ENCODE results near the gene SLC6A6.

DNA sequence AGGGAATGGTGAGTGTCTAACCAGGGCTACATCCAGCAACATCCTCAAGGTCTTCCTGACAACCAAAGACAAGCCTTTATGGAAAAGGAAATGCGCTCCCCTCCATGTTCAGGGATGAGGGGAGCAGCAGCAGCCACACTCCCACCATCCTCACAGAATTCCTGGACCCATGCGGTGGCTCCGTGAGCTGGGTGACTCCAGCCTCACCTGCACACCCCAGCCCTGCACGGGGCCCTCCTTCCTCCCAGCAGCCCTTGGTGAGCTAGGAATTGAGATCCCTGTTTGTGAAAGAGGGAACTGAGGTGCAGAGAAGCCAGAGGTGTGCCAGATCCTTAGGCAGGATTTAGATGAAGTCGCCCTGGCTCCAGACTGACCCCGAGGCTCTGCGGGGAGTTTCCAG, 85.4 kb downstream of the SLC6A6 start:
- TF ChIP-seq, protein P1, sequence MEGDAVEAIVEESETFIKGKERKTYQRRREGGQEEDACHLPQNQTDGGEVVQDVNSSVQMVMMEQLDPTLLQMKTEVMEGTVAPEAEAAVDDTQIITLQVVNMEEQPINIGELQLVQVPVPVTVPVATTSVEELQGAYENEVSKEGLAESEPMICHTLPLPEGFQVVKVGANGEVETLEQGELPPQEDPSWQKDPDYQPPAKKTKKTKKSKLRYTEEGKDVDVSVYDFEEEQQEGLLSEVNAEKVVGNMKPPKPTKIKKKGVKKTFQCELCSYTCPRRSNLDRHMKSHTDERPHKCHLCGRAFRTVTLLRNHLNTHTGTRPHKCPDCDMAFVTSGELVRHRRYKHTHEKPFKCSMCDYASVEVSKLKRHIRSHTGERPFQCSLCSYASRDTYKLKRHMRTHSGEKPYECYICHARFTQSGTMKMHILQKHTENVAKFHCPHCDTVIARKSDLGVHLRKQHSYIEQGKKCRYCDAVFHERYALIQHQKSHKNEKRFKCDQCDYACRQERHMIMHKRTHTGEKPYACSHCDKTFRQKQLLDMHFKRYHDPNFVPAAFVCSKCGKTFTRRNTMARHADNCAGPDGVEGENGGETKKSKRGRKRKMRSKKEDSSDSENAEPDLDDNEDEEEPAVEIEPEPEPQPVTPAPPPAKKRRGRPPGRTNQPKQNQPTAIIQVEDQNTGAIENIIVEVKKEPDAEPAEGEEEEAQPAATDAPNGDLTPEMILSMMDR (conservative IDR thresholded peaks at IDR 0.05 in 1 of 2, IDR thresholded peaks at IDR 0.05 in 1 of 2; ENCODE audit: extremely low read depth in 1 of 2, insufficient read depth in 1 of 2, low read depth in 1 of 2, low read length in 2 of 2): no peak
- no peak for TF ChIP-seq EZH2 (IDR thresholded peaks at IDR 0.05; ENCODE audit: borderline replicate concordance, low read length)
